DOHH2 (cell line): ENCODE data around the gene AUTS2.

Experiments
- H3F3A ChIP-seq: fragments of 200-600 bp; sonication (generic), shearing (Covaris generic); 2 replicates; pipeline ENCODE4 v1.6.0; 2016; ENCODE audit warnings: antibody characterized with exemption, mild to moderate bottlenecking; ENCODE audit not compliant: control insufficient read depth, insufficient read depth
- H3K27ac ChIP-seq: fragments of 200-600 bp; sonication (generic); 2 replicates; pipeline ENCODE4 v1.5.1; 2014; ENCODE audit warnings: low read depth, mild to moderate bottlenecking, low read length, moderate library complexity
- H3K27me3 ChIP-seq: fragments of 200-600 bp; sonication (generic); 2 replicates; pipeline ENCODE4 v1.6.1; 2014; ENCODE audit warnings: mild to moderate bottlenecking, low read length, mixed read lengths; ENCODE audit not compliant: control insufficient read depth
- H3K36me3 ChIP-seq: fragments of 200-600 bp; sonication (generic); 2 replicates; pipeline ENCODE4 v1.6.1; 2014; ENCODE audit warnings: mild to moderate bottlenecking, low read length, moderate library complexity, mixed read lengths; ENCODE audit not compliant: control insufficient read depth
- H3K4me1 ChIP-seq: fragments of 200-600 bp; sonication (generic); 2 replicates; pipeline ENCODE4 v1.6.1; 2014; ENCODE audit warnings: mild to moderate bottlenecking, low read length, mixed read lengths; ENCODE audit not compliant: control insufficient read depth
- H3K4me2 ChIP-seq: fragments of 200-600 bp; sonication (generic); 2 replicates; pipeline ENCODE4 v1.6.0; 2014; ENCODE audit warnings: mild to moderate bottlenecking, low read length, moderate library complexity
- H3K4me3 ChIP-seq: fragments of 200-600 bp; sonication (generic); 2 replicates; pipeline ENCODE4 v1.5.1; 2014; ENCODE audit warnings: mild to moderate bottlenecking, low read length, mixed read lengths
- H3K79me2 ChIP-seq: fragments of 200-600 bp; sonication (generic); 2 replicates; pipeline ENCODE4 v1.6.1; 2014; ENCODE audit warnings: mild to moderate bottlenecking, low read length, mixed read lengths; ENCODE audit not compliant: control insufficient read depth
- H3K9me2 ChIP-seq: fragments of 200-600 bp; sonication (generic); replicated peaks from 2 replicates; pipeline ENCODE4 v1.6.1; 2014; ENCODE audit warnings: mild to moderate bottlenecking, low read length, mixed read lengths; ENCODE audit not compliant: control insufficient read depth
- H3K9me3 ChIP-seq: fragments of 200-600 bp; sonication (generic); 2 replicates; pipeline ENCODE4 v1.6.1; 2014; ENCODE audit warnings: antibody characterized with exemption, low read length, mixed read lengths; ENCODE audit not compliant: control insufficient read depth, insufficient read depth
- H4K20me1 ChIP-seq: fragments of 200-600 bp; sonication (generic); 2 replicates; pipeline ENCODE4 v1.6.0; 2014; ENCODE audit warnings: low read depth, mild to moderate bottlenecking, antibody characterized with exemption, low read length, moderate library complexity; ENCODE audit not compliant: control insufficient read depth, insufficient read depth
- CTCF ChIP-seq: fragments of 200-600 bp; sonication (generic); IDR thresholded peaks from one replicate; pipeline ENCODE4 v1.5.1; 2014; ENCODE audit warnings: antibody characterized with exemption, mild to moderate bottlenecking, low read depth, low read length; ENCODE audit not compliant: poor library complexity, severe bottlenecking
- EZH2phosphoT487 ChIP-seq: fragments of 200-600 bp; sonication (generic); IDR thresholded peaks from 2 replicates; pipeline ENCODE4 v1.6.1; 2017; ENCODE audit warnings: borderline replicate concordance, mild to moderate bottlenecking, antibody characterized with exemption, low read length, moderate library complexity, mixed read lengths

AUTS2 gene

GRCh38 chr7:70645279-70645678 lies 1047.0 kb downstream of the AUTS2 start:
- no peaks in the 10 kb centered on the region for H3K4me1 ChIP-seq
- no peak overlapping the region for H3K27ac ChIP-seq
- H3K4me3 ChIP-seq, result no peak overlapping the region

DNA sequence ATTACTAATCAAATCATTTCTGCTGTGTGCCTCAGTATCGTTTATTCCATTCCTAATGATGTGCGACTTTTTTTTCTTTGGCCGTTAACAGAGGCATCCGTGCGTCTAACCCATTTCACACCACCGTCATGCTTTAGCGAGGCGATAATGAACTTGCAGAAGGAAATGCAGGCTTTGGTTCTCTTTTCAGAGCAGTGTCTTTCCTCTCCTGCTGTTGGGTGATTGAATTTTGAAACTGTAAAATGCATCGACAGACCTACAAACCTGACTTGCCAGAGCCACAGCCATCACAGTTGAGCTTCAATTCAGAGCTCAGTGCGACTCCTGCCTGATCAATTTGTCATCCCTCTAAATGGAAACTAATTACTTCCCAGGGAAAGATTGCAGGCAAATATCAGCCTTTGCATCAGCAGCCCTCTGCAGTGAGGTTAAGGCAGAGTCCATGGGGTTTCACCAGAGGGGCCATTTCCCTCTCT lies 1047.6 kb downstream of the AUTS2 start:
- TF ChIP-seq CTCF (no peak), EZH2phosphoT487 (no peak)
- H3K27ac ChIP-seq, result no peak overlapping the region
- H3K36me3 ChIP-seq, result no peaks in the 10 kb centered on the region
- H3K4me2 ChIP-seq, result no peak overlapping the region
- no peaks in the 10 kb centered on the region for H4K20me1 ChIP-seq
- no peaks in the 10 kb centered on the region for H3K9me2 ChIP-seq
- H3K9me3 ChIP-seq, result no peaks in the 10 kb centered on the region
- H3K4me3 ChIP-seq, result no peak overlapping the region
- no peaks in the 10 kb centered on the region for H3K79me2 ChIP-seq
- no peaks in the 10 kb centered on the region for H3F3A ChIP-seq
- no peaks in the 10 kb centered on the region for H3K27me3 ChIP-seq
- no peaks in the 10 kb centered on the region for H3K4me1 ChIP-seq

More at GRCh38 chr7:70645279-70645678, 1047.0 kb downstream of the AUTS2 start:
- no peaks in the 10 kb centered on the region for H3K9me2 ChIP-seq
- H3K79me2 ChIP-seq, result no peaks in the 10 kb centered on the region
- H3K36me3 ChIP-seq, result no peaks in the 10 kb centered on the region
- no peak overlapping the region for H3K4me2 ChIP-seq
- no peaks in the 10 kb centered on the region for H3F3A ChIP-seq
- no peaks in the 10 kb centered on the region for H3K27me3 ChIP-seq
- no peaks in the 10 kb centered on the region for H3K9me3 ChIP-seq
- TF ChIP-seq EZH2phosphoT487, result no peak
- TF ChIP-seq CTCF, result no peak
- no peaks in the 10 kb centered on the region for H4K20me1 ChIP-seq

GRCh38 chr7:70646536-70647248 lies 1048.4 kb downstream of the AUTS2 start:
- no peaks in the 10 kb centered on the region for H3K4me1 ChIP-seq
- H3K79me2 ChIP-seq, result no peaks in the 10 kb centered on the region
- no peak overlapping the region for H3K27ac ChIP-seq
- no peaks in the 10 kb centered on the region for H3F3A ChIP-seq
- H3K27me3 ChIP-seq, result no peaks in the 10 kb centered on the region
- H3K9me3 ChIP-seq, result no peaks in the 10 kb centered on the region
- no peak for TF ChIP-seq CTCF
- no peak for TF ChIP-seq EZH2phosphoT487
- no peaks in the 10 kb centered on the region for H4K20me1 ChIP-seq
- no peak overlapping the region for H3K4me3 ChIP-seq
- no peak overlapping the region for H3K4me2 ChIP-seq
- H3K9me2 ChIP-seq, result no peaks in the 10 kb centered on the region
- H3K36me3 ChIP-seq, result no peaks in the 10 kb centered on the region
